GM21717 (cell line): ENCODE measurements around the gene VRK3.
A peak's percentile ranks its signal among the peaks of the same experiment; 100 is the strongest.
"Not testable (repeated sequence)": the region's sequence is repeated elsewhere in the genome, so short reads cannot be mapped to it uniquely, and the experiment has no call there.

Experiments
- ATAC-seq: cut with Tn5 transposase; IDR thresholded peaks from one replicate; pipeline ENCODE4 v1.9.1; 2021; ENCODE audit warnings: mild to moderate bottlenecking, moderate library complexity; ENCODE audit not compliant: unreplicated experiment

Gene VRK3, protein sequence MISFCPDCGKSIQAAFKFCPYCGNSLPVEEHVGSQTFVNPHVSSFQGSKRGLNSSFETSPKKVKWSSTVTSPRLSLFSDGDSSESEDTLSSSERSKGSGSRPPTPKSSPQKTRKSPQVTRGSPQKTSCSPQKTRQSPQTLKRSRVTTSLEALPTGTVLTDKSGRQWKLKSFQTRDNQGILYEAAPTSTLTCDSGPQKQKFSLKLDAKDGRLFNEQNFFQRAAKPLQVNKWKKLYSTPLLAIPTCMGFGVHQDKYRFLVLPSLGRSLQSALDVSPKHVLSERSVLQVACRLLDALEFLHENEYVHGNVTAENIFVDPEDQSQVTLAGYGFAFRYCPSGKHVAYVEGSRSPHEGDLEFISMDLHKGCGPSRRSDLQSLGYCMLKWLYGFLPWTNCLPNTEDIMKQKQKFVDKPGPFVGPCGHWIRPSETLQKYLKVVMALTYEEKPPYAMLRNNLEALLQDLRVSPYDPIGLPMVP

DNA sequence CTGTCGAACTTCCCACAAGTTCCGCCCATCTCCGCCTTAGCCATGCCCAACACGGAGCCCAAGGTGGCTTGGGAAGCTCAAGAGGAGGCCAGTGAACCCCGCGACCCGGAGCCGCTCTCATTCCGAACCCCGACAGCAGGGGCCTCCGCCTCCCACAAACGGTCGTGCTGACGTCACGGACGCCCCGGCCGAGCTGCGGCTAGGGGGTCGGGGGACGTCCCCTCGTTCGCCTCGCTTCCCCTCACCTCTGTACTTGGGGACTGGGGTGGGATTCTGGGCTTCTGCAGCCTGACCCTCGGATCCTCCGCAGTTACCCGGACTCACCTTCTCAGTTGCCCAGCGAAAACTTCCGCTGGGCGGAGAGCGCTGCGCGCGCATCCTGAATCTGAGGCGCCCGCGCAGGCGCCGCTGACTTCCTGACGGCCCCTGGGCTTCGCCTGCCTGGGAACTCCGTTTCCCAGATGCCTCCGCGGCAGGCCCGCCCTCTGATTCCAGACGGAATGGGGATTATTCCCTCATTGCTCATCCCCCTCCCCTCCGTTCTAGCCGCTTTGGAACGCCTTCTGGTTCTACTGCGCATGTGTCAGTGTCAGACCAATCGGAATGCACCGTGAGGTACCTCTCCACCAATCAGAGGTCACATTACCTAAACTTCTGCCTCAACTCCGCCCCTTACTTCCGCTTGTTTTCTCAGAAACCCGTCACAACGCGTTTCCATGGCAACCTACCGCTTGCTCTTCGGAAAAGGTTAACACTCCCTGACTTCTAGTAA, at the start of gene VRK3:
VRK3 (minus strand) TSS at position 351 of the 772 bp plus-strand sequence. CDS start 9,210 bp downstream, outside the sequence.
- peak; percentile 58 for ATAC-seq

- ATAC-seq = not testable (repeated sequence)
Measured at GRCh38 chr19:50068382-50068781, 43.2 kb upstream of the VRK3 start.

GRCh38 chr19:50067575-50067974, 42.4 kb upstream of the VRK3 start:
- ATAC-seq = no peak

DNA sequence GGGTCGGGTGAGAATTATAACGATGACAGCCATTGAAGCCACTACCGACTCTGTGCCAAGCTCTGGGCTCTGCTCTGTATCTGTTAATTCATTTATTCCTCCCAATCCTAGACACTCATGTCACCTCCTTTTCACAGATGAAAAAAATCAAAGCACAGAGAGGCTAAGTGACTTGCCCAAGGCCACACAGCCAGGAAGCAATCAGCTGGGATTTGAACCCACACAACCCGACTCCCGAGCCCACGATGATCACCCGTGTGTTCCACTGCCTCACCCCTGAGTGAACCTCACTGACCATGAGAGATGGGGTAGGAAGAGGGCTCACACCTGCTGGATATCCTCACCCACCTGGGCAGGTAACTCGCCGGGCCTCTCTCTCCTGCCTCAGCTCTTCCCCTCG, 40.8 kb upstream of the VRK3 start:
- no peak for ATAC-seq

- no peak for ATAC-seq
Measured at GRCh38 chr19:50061650-50062049, 36.5 kb upstream of the VRK3 start.

GRCh38 chr19:50060107-50060506, 34.9 kb upstream of the VRK3 start:
- ATAC-seq = no peak

- ATAC-seq = no peak
Measured at GRCh38 chr19:50059045-50059444, 33.9 kb upstream of the VRK3 start.

GRCh38 chr19:50058425-50058824, 33.3 kb upstream of the VRK3 start:
- no peak for ATAC-seq

DNA sequence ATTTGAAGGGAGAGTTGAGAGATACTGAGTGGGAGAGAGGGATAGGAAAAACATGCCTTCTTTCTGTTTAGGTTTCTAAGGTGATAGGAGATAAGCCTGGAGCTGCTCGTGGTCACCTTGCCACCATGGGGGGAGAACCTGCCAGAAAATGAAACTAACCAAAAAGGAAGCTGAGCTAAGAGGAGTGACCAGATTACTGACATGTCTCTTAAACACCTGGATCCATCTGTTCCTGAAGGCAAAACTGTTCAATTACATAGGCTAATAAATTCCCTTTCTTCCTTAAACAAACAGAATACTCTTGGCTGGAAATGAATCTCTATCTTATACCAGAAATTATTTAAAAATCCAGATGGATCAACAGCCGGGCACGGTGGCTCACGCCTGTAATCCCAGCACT, 27.9 kb upstream of the VRK3 start:
- no peak for ATAC-seq

DNA sequence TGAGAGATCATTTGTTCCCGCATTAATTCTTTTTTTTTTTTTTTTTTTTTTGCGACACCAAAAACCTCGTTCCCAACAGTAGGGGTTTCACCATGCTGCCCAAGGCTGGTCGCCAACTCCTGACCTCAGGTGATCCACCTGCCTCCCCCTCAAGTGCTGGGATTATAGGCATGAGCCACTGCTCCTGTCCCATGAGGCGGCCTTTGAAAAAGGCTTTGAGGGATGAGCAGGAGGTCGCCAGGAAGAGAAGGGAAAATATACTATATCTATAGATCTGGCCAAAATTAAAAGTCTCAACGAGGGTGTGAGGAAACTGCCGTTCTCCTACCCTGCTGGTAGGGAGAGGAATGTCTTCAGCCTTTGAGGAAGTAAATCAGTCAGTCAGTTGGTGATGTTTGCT, 26.8 kb upstream of the VRK3 start:
- ATAC-seq = no peak

DNA sequence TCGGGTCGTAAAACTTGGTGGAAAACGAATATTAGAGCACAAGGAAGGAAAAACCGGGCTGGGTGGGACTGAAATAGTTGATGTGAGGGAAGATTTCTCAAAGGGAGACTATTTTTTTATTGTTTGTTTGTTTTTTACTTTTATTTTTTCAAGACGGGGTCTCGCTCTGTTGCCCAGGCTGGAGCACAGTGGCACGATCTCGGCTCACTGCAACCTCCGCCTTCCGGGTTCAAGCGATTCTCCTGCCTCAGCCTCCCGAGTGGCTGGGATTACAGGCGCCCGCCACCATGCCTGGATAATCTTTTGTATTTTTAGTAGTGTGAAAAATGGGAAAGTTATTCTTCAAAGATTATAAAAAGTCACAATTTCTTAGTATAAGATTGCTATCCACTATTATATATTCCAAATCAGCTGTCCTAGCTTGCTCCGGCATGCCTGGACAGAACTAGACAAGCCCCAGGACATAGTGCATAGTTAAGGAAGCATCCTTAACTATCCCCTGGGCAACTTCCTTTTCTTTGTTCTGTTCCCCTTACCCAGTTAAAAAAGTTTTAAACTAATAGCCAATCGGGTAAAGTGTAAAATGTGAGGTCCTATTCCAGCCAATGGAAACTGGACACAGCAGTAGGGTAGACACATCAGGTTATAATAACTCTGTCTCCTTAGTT, 26.2 kb upstream of the VRK3 start:
- not testable (repeated sequence) for ATAC-seq

DNA sequence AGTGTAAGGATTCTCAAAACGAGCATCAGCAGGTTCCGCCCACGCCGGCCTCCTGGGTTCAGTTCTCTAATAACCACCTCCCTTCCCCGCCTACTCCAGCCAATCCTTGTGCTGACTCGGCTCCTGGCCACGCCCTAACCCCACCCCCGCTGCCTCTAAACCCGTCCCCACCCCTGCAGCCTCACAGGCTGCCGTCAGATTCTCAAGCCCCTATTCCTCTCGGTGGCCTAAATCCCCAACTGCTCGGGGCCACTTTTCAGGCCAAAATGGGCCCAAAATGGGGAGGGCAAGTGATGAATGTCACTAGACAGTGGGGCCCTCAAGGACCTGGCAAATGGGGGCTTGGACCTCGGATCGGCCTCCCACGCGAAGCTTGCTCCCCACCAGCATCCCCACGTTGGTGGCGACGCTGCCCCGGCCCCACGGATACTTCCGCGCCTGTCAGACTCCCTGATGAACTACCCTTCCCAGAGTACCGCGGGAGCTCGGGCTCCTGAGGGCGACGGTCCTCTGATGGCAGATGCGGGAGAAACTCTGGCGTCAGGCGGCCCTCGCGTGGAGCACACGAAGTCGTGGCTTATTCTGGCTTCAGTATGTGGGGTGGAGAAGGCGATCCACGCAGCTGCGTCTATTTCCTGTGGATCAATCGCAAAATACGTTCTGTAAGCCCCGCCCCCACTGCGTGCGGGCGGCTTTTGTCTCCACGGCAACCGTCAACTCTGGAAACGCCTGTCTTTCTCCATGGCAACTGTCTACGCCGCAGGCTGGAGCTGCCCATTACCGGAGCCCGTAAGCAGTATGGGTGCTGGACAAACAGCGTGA, 25.4 kb upstream of the VRK3 start:
- no peak for ATAC-seq

GRCh38 chr19:50047671-50048070, 22.5 kb upstream of the VRK3 start:
- ATAC-seq = no peak

DNA sequence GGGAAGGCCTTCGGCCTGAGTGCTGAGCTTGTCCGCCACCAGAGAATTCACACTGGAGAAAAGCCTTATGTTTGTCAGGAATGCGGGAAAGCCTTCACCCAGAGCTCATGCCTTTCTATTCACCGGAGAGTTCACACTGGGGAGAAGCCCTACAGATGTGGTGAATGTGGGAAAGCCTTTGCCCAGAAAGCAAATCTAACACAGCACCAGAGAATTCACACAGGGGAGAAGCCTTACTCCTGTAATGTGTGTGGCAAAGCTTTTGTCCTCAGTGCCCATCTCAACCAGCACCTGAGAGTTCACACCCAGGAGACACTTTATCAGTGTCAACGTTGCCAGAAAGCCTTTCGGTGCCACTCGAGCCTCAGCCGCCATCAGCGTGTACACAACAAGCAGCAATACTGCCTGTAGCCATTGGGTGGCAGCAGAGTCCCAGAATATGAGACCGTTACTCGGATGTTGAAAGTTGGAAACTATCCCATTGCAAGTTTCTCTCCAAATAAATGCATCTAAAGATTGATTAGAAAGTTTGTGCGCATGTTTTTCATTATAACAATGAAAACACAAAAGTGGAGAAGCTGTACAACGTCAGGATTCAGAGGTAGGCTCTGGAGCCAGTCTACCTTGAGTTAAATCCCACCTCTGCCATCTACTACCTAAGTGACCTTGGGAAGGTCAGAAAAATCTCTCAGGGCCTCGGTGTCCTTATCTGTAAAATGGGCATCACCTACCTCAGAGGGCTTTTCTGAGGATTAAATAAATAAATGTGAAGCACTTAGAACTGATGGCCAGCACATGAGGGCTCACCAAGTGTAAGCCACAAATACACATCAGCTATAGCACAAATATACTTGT, 21.7 kb upstream of the VRK3 start:
- no peak for ATAC-seq

- ATAC-seq = no peak
Measured at GRCh38 chr19:50044922-50045321, 19.8 kb upstream of the VRK3 start.

- ATAC-seq = no peak
Measured at GRCh38 chr19:50043967-50044366, 18.8 kb upstream of the VRK3 start.

- ATAC-seq = no peak
Measured at GRCh38 chr19:50042363-50043024, 17.3 kb upstream of the VRK3 start.

DNA sequence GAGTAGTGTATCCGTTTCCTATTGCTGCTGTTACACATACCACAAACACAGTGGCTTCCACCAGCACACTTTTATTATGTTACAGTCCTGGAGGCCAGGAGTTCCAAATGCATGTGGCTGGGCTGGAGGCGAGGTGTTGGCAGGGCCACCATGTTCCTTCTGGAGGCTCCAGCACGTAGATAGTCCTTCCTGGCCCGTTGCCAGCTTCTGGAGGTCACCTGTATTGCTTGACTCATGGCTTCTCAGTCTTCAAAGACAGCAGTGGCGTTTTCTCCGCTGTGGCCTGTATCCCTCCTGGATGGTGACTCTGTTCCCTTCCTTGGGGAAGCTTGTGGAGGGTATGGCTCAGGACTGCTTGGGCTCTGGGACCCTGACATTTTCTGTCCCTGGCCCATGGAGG, 15.8 kb upstream of the VRK3 start:
- ATAC-seq = no peak

GRCh38 chr19:50039968-50040367, 14.8 kb upstream of the VRK3 start:
- ATAC-seq = no peak
